NK-92 treated with Interleukin-12 subunit alpha and Interleukin-12 subunit beta, amount 100 ng/mL, for 24 hours (cell line): ENCODE results near the gene TRIM60.
"Not testable (repeated sequence)": the region's sequence is repeated elsewhere in the genome, so short reads cannot be mapped to it uniquely, and the experiment has no call there.

Experiments
- DNase-seq: peaks from one replicate; lab custom pipeline; 2025; lab: John Stamatoyannopoulos, UW

TRIM60 gene

DNA sequence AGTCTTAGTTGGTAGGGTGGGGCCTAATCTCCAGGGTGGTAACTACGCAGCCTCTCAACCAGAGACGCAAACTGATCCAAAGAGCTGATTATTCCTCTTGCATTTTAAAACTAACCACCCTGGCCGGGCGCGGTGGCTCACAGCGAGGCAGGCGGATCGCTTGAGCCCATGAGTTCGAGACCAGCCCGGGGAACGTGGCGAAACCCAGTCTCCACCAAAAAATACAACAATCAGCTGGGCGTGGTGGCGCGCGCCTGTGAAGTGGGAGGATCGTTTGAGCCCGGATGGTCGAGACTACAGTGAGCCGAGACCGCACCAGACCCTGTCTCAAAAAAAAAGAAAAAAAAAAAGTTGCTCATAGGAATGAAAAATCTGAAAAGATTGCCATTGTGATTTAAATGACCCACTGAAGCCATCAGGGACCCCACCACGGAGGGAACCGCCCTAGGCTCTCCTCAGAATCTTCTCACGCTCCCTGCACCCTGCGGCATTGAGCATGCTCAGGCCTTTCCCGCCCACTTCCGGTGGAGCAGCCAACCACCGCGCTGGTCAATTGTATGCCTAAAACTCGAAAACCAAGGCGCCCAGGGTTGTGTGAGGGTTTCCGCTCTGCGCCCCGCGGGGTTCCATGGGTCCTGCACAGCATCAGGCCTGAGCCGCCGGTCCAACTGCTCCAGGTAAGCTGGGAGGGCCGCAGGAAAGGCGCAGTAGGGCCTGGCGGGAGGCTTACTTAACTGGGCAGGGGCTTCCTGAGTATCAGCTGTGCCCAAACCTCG, at the start of gene TRIM60:
TSS of gene TRIM60 (plus strand) at position 564 of the 776 bp plus-strand sequence. CDS start 8,074 bp downstream, outside the sequence.
- DNase-seq, result no peak

DNA sequence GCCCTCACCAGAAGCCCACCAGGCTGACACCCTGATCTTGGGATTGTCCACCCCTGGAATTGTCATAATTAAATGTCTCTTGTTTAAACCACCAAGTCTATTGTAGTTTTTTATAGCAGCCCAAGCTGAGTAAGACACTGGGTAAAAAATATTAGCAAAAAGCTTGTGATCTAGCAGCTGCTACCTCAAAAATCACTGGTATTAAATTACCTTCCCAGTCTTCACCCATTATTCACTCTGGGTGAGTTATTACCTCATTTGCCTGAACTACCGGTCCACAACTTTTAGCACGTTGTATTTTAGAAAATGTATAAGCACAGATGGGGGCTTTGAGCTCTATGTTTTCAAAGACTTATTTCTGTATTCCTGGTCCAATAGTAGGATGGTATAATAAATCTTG, 42.3 kb upstream of the TRIM60 start:
- no peak for DNase-seq

DNA sequence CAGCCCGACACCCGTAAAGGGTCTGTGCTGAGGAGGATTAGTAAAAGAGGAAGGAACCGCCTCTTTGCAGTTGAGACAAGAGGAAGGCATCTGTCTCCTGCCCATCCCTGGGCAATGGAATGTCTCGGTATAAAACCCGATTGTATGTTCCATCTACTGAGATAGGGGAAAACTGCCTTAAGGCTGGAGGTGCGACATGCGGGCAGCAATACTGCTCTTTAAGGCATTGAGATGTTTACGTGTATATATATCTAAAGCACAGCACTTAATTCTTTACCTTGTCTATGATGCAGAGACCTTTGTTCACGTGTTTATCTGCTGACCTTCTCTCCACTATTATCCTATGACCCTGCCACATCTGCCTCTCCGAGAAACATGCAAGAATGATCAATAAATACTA, 41.0 kb upstream of the TRIM60 start:
- DNase-seq, result not testable (repeated sequence)

DNA sequence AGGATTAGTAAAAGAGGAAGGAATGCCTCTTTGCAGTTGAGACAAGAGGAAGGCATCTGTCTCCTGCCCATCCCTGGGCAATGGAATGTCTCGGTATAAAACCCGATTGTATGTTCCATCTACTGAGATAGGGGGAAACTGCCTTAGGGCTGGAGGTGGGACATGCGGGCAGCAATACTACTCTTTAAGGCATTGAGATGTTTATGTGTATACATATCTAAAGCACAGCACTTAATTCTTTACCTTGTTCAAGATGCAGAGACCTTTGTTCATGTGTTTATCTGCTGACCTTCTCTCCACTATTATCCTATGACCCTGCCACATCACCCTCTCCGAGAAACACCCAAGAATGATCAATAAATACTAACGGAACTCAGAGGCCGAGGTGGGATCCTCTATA, 35.7 kb upstream of the TRIM60 start:
- not testable (repeated sequence) for DNase-seq

DNA sequence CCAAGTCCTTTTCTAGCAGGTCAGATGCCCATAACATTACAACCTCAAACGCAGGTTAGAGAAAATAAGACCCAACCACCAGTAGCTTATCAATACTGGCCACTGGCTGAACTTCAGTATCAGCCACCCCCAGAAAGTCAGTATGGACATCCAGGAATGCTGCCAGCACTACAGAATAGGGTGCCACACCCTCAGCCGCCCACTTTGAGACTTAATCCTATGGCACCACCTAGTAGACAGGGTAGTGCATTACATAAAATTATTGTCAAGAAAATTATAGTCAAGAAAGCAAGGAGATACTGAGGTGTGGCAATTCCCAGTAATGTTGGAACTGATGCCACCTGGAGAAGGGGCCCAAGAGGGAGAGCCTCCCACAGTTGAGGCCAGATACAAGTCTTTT, 34.5 kb upstream of the TRIM60 start:
- DNase-seq, result no peak

DNA sequence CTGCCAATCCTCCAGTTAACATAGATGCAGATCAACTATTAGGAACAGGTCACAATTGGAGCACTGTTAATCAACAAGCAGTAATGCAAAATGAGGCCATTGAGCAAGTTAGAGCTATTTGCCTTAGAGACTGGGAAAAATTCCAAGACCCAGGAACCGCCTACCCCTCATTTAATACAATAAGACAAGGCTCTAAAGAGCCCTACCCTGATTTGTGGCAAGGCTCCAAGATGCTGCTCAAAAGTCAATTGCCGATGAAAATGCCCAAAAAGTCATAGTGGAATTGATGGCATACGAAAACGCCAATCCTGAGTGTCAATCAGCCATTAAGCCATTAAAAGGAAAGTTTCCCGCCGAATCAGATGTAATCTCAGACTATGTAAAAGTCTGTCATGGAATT, 33.9 kb upstream of the TRIM60 start:
- no peak for DNase-seq

DNA sequence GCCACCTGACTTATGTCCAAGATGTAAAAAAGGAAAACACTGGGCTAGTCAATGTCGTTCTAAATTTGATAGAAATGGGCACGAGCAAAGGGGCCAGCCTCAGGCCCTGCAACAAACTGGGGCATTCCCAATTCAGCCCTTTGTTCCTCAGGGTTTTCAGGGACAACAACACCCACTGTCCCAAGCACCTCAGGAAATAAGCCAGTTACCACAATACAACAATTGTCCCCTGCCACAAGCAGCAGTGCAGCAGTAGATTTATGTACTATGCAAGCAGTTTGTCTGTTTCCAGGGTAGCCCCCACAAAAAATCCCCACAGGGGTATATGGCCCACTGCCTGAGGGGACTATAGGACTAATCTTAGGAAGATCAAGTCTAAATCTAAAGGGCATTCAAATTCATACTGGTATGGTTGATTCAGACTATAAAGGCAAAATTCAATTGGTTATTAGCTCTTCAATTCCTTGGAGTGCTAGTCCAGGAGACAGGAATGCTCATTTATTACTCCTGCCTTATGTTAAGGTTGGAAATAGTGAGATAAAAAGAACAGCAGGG, 33.2 kb upstream of the TRIM60 start:
- not testable (repeated sequence) for DNase-seq

DNA sequence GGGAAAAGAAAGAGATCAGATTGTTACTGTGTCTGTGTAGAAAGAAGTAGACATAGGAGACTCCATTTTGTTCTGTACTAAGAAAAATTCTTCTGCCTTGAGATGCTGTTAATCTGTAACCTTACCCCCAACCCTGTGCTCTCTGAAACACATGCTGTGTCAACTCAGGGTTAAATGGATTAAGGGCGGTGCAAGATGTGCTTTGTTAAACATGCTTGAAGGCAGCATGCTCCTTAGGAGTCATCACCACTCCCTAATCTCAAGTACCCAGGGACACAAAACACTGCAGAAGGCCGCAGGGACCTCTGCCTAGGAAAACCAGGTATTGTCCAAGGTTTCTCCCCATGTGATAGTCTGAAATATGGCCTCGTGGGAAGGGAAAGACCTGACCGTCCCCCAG, 29.8 kb upstream of the TRIM60 start:
- not testable (repeated sequence) for DNase-seq

DNA sequence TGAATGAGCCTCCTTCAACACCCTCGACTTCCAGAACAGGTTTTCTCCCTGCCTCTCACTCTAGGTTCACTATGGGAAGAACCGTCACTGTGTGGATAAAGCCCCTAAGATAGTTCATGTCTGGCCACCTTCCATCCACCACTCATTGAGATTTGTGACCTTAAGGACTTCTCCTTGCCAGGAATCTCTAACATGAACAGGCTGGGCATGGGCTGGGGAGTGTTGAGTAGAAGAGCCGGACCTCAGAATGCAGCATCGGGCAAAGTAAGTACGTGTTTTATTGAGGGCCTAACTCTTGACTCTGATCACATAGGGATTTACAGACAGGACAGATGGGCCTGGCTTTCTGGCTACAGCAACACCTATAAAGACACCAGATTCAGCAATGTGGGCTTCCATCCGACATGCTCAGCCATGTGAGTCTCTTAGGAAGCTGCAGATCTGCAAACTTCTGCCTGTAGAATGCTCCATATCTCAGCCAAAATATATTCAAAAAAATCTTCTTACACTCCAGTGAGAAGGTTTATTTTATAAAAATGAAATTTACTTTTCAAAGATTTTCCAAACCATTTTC, 26.4 kb upstream of the TRIM60 start:
- DNase-seq, result no peak

DNA sequence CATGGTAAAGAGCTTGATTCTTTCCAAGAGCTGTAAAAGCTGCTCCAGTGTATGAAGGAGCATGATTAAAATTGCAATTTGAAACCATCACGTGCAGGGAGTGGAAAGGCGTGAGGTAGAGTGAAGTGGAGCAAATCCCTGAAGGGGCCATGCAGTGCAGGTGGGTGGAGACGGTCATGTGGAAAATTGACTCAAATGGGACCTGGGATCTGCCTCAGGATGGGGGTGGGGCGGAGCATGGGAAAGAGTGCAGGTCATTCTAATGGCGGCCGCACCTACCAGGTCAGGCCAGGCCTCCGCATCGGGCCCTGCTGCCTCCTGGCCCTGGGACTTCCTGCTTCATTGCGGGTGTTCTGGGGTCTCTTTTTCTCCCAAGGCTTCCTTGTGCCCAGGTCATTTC, 25.3 kb upstream of the TRIM60 start:
- DNase-seq, result no peak

DNA sequence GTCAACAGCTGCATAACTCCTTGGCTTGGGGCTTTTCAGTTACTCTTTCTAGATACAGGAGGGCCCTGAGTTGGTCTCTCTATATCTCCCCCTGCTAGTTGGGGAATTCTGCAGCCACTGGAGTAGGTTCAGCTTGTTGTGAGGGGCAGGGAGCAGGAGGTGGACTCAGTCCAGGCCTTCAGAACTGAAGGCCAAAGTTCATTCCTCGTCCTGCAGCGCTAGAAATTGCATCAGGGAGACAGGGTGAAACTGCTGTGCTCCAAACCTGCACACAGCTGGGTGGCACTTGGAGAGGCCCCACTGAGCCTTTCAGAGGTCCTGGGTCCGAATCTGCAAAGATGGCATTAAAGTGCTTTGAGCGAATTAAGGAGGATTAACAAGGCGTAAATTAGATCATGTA, 24.9 kb upstream of the TRIM60 start:
- DNase-seq, result no peak

DNA sequence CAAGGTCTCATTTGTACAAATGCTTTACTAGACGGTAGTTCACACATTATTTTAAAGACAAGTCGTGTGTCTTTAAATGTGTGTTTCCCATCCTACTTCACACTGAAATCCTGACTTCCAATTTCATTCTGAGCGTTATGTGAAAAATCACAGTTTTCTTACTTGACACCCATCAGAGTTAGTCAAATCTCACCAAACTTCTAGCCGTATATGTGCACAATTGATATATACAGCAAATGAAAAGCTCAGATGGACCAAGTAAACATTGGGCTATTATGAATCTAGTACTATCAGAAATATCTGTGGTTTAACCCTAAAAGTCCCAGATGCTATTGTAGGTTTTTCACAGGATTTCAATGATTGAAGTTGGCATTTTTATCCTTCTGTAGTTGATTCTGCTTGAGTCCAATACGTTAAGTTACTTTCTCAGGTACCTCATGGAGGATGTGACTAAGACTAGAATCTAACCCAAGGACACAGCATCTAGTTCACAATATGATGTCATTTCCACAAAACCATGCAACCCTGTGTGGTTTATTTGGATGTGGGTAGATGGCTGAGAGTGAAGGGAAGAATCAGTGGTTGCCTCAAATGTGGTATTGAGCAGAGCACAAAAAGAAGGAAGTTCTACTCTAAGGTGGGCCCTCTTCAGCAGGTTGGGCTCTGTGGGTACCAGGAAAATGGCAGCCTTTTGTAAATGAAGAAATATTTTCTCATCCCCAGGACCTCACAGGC, 22.1 kb upstream of the TRIM60 start:
- DNase-seq, result peak; percentile 7

DNA sequence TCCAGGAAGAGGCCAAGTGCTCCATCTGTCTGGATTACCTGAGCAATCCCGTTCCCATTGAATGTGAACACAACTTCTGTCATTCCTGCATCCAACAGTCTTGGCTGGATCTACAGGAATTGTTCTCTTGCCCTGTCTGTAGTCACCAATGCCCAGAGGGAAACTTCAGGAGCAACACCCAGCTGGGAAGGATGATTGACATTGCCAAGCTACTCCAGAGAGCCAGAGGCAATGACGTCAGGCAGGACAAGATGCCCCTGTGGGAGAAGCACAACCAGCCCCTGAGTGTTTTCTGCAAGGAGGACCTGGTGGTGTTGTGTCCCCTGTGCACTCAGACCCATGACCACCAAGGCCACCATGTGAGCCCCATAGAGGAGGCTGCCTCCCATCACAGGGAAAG, 21.3 kb upstream of the TRIM60 start:
- no peak for DNase-seq

DNA sequence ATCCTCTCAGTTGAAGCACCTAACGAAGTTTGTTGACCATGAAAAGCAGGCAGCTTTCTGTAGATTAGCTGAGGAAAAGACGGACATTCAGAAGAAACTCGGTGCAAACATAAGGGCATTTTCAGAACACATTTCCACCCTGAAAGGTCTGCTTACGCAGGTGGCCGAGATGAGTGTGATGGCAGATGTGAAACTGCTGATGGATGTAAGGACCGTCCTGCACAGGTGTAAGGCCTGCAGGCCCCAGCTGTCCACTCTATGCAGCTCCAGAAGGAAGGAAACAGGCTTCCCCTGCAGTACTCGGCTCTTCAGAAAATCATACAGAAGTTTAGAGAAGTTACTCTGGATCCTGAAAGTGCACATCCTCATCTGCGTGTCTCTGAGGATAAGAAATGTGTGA, 20.8 kb upstream of the TRIM60 start:
- DNase-seq, result no peak

DNA sequence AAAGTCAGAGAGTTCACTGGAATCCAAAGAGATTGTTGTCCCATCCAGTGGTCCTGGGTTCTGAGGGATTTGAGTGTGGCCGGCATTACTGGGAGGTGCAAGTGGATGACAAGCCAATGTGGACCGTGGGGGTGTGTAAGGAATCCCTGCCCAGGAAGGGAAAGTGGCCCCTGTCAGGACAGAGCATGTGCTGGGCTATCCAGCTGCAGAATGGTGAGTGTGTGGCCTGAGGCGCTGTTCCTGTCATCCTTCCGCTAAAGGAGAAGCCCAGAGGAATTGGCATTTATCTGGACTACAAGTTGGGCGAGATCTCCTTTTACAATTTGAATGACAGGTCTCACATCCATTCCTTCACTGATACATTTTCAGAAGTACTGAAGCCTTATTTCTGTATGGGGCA, 20.4 kb upstream of the TRIM60 start:
- DNase-seq, result no peak

DNA sequence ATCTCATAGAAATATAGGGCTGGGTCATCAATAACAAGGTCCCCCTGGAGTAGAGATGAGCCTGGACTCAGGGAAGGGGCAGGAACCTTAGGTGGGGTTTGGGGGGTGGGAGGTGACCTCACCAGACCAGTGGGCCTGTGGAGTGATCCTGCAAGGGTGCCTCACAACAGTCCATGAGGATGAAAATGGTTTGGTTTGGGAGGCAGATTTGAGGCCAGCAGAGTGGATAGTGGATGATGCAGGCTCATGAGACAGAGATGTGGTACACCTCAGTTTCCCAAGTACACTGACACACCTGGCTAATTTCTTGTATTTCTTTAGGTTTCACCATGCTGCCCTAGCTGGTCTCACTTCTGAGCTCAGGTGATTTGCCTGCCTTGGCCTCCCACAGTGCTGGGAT, 18.1 kb upstream of the TRIM60 start:
- no peak for DNase-seq

DNA sequence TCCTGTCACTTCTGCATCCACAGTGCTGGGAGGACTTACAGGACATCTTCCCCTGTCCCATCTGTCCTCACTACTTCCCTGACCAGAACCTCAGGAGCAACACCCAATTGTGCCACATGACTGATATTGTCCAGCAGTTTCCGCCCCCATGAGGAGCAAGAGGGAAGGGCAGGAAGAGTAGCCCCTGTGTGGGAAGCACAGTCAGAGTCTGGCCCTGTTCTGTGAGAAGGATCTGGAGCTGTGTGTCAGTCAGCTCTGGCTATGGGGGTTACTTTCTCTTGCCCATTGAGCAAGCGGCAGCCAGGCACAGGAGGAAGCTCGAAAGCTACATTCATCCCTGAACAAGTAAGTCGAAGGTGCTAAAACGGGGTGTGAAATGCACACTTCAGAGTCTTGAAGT, 14.8 kb upstream of the TRIM60 start:
- no peak for DNase-seq

DNA sequence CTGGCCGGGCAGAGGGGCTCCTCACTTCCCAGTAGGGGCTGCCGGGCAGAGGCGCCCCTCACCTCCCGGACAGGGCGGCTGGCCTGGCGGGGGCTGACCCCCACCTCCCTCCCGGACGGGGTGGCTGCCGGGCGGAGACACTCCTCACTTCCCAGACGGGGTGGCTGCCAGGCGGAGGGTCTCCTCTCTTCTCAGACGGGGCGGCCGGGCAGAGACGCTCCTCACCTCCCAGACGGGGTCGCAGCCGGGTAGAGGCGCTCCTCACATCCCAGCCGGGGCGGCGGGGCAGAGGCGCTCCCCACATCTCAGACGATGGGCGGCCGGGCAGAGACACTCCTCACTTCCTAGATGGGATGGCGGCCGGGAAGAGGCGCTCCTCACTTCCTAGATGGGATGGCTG, 11.8 kb upstream of the TRIM60 start:
- not testable (repeated sequence) for DNase-seq

DNA sequence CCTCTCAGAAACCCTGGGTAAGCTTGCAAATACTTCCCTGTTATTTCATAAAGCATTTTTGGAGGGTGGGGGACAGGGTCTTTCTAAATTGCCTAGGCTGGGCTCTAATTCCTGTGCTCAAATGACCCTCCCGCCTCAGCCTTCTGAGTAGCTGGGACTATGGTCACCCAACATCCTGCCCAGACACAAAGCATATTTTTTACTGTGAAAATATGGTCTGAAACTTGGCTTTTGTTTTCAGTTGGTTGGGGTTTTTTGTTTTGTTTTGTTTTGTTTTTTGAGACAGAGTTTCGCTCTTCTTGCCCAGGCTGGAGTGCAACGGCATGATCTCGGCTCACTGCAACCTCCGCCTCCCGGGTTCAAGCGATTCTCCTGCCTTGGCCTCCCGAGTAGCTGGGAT, 6.0 kb upstream of the TRIM60 start:
- DNase-seq, result not testable (repeated sequence)

DNA sequence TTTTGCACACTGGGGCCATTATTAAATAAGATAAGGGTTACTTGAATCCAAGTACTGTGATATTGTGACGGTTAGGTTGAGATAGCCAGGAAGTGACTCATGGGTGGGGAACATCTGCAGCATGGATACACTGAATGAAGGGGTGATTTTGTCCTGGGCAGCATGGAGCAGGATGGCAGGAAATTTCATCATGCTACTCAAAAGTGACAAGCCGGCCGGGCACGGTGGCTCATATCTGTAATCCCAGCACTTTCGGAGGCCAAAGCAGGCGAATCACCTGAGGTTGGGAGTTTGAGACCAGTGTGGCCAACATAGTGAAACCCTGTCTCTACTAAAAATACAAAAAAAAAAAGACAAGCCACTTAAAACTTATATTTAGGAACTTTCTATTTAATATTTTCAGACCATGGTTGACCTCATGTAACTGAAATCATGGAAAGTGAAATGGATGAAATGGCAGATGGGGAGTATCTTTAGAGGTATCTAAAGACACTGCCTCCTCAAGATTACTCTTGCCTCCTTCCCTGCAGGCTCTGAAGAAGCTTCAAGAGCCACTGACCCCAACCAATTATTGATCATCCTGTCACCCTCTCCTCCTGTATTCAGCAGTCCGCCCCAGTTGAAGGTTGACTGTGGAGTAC, 3.9 kb upstream of the TRIM60 start:
- no peak for DNase-seq

DNA sequence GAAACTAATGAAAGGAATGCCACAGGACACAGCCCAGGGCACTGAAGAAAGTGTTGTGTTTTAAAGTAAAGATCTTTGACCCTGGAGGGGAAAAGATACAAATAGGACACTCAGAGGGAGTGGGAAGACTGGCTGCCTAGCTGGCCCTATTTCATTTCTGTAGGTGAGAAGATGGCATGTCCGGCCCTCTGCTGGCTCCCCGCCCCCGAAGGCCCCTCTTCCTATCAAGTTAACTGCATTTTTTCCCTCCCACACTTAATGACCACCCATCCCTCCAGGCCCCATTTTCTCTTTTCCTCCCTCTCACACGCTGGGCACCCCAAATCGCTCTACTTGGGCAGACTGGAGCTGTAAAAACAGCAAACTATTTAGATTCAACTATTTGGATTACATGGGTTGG, 16.4 kb downstream of the TRIM60 start:
- no peak for DNase-seq

DNA sequence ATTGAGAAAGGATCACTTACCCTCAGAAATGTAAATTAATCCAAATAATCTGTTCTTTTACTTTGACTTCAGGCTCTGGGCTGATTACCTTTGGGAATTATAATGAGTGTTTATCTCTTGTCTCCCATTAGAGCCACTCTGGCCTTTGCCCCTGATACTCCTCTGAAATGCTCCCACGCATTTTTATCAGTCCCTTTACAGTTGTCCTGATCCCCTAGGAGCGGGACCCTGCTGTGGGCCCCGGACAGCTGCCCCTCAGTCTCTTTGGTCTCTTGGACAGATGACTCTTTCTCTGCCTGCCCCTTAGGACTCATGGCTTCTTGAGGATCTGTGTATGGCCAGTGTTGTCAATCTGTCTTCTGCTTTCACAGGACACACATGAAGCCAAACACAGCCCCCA, 20.8 kb downstream of the TRIM60 start:
- no peak for DNase-seq
